HepG2 (cell line): ENCODE measurements around the gene STRN4. TPM values are rescaled to one million over a fixed set of nuclear protein-coding genes. Genes with fewer than 3 reads are reported as not detected.
A peak's percentile ranks its signal among the peaks of the same experiment; 100 is the strongest.

Experiments used
- HNF4A ChIP-seq: sonication (generic); formaldehyde crosslinking; IDR thresholded peaks from 2 replicates; pipeline ENCODE4 v1.4.0; 2020; ENCODE audit warnings: missing genetic modification reagents
- KAT7 ChIP-seq: IDR thresholded peaks from 2 replicates; pipeline ENCODE4 v1.6.1; 2018; ENCODE audit warnings: borderline replicate concordance, missing compliant biosample characterization
- NFAT5 ChIP-seq: sonication (generic); formaldehyde crosslinking; IDR thresholded peaks from 2 replicates; pipeline ENCODE4 v1.4.0; 2020; ENCODE audit warnings: missing genetic modification reagents
- NFE2L1 ChIP-seq: sonication (generic); formaldehyde crosslinking; IDR thresholded peaks from 2 replicates; pipeline ENCODE4 v1.4.0; 2020; ENCODE audit warnings: missing genetic modification reagents, mild to moderate bottlenecking, borderline replicate concordance
- ONECUT2 ChIP-seq: sonication (generic); formaldehyde crosslinking; IDR thresholded peaks from 2 replicates; pipeline ENCODE4 v1.4.0; 2020; ENCODE audit warnings: missing genetic modification reagents
- RBM22 ChIP-seq: fragments of 200-400 bp; formaldehyde crosslinking; optimal IDR thresholded peaks from 2 replicates; pipeline ENCODE3; 2017; ENCODE audit warnings: mild to moderate bottlenecking, low read length, moderate library complexity
- SKIL ChIP-seq: sonication (generic); formaldehyde crosslinking; IDR thresholded peaks from 2 replicates; pipeline ENCODE4 v1.8.0; 2022; ENCODE audit warnings: missing genetic modification reagents, mild to moderate bottlenecking, moderate library complexity, borderline replicate concordance
- SNAI1 ChIP-seq: sonication (generic); formaldehyde crosslinking; IDR thresholded peaks from 2 replicates; pipeline ENCODE4 v1.5.0; 2020; ENCODE audit warnings: mild to moderate bottlenecking, missing genetic modification reagents, borderline replicate concordance
- TMF1 ChIP-seq: sonication (generic); formaldehyde crosslinking; IDR thresholded peaks from 2 replicates; pipeline ENCODE4 v1.8.1; 2022; ENCODE audit warnings: low read depth, missing genetic modification reagents
- UBTF ChIP-seq: sonication (generic); formaldehyde crosslinking; IDR thresholded peaks from 2 replicates; pipeline ENCODE4 v1.4.0; 2020; ENCODE audit warnings: mild to moderate bottlenecking, missing genetic modification reagents
- ZNF446 ChIP-seq: sonication (generic); formaldehyde crosslinking; IDR thresholded peaks from 2 replicates; pipeline ENCODE4 v1.5.0; 2020; ENCODE audit warnings: mild to moderate bottlenecking, missing genetic modification reagents
- ZNF569 ChIP-seq: sonication (generic); formaldehyde crosslinking; IDR thresholded peaks from 2 replicates; pipeline ENCODE4 v1.5.0; 2020; ENCODE audit warnings: mild to moderate bottlenecking, missing genetic modification reagents, moderate library complexity, borderline replicate concordance
- ZUFSP ChIP-seq: sonication (generic); formaldehyde crosslinking; IDR thresholded peaks from 2 replicates; pipeline ENCODE4 v1.9.0; 2021; ENCODE audit warnings: missing genetic modification reagents, mild to moderate bottlenecking, borderline replicate concordance
- polyA plus RNA-seq, 8 experiments: library from polyadenylated mRNA; depleted of rRNA in 3 of 8; stranded (reverse) in 7 of 8; unstranded in 1 of 8; fragments of >200 nt; fragmentation: Illumina TruSeq in 4 of 8; extraction: Trizol in 4 of 8; gene quantifications; 2 replicates each; pipeline versions ENCODE4 v1.2.1 to v1.2.3, GENCODE V29; 2011 to 2016; ENCODE audit warnings: low read depth in 4 of 8, missing spikeins in 1 of 8, mixed read lengths in 1 of 8; ENCODE audit not compliant: insufficient read depth in 1 of 8
- total RNA-seq, 5 experiments: library from RNA; depleted of rRNA; stranded (reverse); fragments of >200 nt; fragmentation: Illumina TruSeq; extraction: Trizol; gene quantifications; 2 replicates each; pipeline ENCODE4 v1.2.3, GENCODE V29; 2016; ENCODE audit warnings: low read depth in 1 of 5

The STRN4 gene
- total and polyA plus RNA-seq, 2 of the 13 experiments (the other 11 are each of a cell fraction or from before 2014, with no cell fraction given), result 43.1 to 57.3 TPM

- TF ChIP-seq SNAI1 (CRISPR knock-in tag), result no peak; the same call in 1 of the 2 replicates
- peak; percentile 72; the same call in 1 of the 2 replicates for TF ChIP-seq NFE2L1 (CRISPR knock-in tag)
- TF ChIP-seq ZNF446 (CRISPR knock-in tag), result no peak
- TF ChIP-seq ZUFSP (CRISPR knock-in tag), result no peak
- TF ChIP-seq HNF4A, result no peak
- no peak for TF ChIP-seq NFAT5
- TF ChIP-seq KAT7, result no peak; the same call in 1 of the 2 replicates
- TF ChIP-seq RBM22, result peak; percentile 51
- no peak for TF ChIP-seq SKIL (CRISPR knock-in tag)
- 0 out of 2 replicates have a peak, but pooled peaks have one; percentile 24 for TF ChIP-seq UBTF (CRISPR knock-in tag)
- no peak for TF ChIP-seq ZNF569
- TF ChIP-seq ONECUT2 (CRISPR knock-in tag), result no peak
- TF ChIP-seq TMF1 (CRISPR knock-in tag), result no peak
Measured at GRCh38 chr19:46786236-46787039, 40.2 kb upstream of the STRN4 start (continued).
